NCI-H1436 (cell line): Measurements from ENCODE around the gene PREX1.

ENCODE experiments used
- DNase-seq: peaks from one replicate; lab custom pipeline; 2025; lab: John Stamatoyannopoulos, UW

Gene PREX1

GRCh38 chr20:48716541-48716940 is 111.3 kb downstream of the PREX1 start:
- DNase-seq, result no peak

GRCh38 chr20:48716086-48716485 is 111.7 kb downstream of the PREX1 start:
- DNase-seq, result no peak

- no peak for DNase-seq
Measured at GRCh38 chr20:48714764-48715163, 113.0 kb downstream of the PREX1 start.

GRCh38 chr20:48711696-48712464 is 115.9 kb downstream of the PREX1 start:
- no peak for DNase-seq

GRCh38 chr20:48711044-48711428 is 116.8 kb downstream of the PREX1 start:
- no peak for DNase-seq

- no peak for DNase-seq
Measured at GRCh38 chr20:48710341-48711043, 117.3 kb downstream of the PREX1 start.

- DNase-seq, result no peak
Measured at GRCh38 chr20:48709744-48710143, 118.1 kb downstream of the PREX1 start.

DNA sequence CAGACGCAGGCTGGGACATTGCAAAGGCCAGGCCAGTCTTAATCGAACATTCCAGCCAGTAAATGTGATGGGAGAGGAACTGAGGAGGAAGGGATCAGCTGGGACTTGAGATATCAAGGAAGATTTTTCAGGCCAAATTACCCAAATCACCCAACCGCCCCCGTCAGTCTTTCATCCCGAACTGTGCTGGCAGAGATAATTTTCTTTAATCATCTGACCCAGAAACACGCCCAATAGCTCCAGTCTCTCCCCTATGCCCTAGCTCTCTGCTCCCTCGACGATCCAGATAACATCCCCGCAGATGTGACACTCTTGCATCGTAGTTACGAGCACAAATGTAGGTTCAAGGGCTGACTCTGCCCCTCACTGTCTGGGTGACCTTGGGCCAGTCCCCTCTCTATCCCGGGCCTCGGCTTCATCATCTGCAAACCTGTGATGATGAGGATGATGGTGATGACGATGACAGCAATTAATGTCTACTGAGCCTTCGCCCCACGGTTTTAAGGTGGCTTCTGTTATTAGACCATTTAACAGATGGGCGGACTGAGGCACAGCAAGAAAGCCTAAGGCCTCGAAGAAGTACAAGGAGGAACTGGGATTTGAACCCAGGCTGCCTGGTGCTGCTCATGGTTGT is 118.6 kb downstream of the PREX1 start:
- DNase-seq, result no peak

DNA sequence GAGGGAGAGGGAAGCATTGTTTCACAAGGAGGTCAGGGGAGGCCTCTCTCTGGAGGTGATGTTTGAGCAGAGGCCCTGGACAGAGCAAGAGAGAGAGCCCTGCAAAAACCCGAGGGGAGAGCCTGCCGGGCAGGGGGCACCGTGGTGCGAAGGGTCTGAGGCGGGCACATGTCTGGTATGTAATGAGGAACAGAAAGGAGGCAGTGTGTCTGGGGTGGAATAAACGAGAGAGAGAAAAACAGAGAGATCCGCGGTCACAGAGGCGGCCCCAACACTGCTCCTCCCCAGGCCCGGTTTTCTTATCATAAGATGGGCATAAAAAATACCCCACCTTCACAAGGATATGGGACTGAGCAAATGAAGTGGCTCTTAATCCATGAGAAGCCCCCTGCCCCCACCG is 119.2 kb downstream of the PREX1 start:
- no peak for DNase-seq

DNA sequence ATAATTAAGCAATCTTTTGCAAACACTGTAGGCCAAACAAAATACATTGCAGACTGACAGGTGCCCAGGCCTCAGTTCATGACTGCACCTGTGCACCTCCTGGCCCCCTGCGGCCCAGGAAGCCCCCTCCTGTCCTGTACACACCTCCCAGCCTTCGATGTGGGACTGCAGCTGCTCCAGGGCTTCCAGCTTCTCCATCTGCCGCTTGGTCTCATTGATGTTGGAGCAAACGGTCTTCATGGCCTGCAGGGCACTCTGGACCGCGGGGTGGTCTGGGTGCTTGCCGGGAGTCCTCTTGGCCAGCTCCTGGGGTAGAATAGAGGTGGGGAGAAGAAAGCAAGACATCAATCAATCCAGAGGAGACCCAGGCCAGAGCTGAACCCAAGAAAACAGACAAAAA is 119.7 kb downstream of the PREX1 start:
- DNase-seq, result no peak

GRCh38 chr20:48706710-48707365 is 121.0 kb downstream of the PREX1 start:
- DNase-seq, result no peak

GRCh38 chr20:48706116-48706656 is 121.6 kb downstream of the PREX1 start:
- no peak for DNase-seq

DNA sequence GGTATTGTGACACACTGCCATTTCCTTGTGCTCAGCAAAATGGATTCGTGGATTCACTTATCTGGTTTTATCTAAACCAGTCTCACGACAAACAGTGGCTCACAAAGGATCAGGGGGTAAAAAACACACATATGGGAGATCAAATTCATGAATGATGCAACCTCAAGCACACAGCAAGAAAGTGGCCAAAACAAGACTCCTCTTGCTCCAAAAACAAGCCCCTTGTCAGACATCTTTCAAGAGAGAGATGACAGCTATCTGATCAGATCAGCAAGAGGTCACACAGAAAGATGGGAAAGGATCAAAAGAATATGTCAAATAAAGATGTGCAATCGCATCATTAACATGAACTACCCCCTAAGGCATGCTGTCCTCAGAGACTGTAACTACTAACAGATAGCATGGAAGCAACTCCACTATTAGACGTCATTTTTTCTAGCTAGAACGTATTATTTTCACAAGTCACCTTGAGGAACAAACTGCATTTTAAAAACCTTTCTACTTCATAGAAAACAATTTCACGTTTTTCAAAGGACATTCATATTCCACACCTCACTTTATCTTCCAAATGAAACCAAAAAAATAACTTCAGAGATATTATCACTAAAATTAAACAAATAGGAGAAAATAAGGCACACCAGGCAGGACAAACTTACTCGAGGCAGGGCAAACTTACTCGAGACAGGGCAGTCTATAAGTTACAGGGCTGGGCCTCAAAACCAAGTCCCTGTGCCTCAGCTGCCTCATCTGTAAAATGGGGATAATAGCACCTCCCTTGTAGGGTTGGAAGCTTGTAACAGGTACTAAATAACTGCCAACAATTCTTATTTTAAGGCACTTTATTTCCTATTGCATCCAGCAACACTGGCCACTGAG is 122.3 kb downstream of the PREX1 start:
- DNase-seq, result no peak

DNA sequence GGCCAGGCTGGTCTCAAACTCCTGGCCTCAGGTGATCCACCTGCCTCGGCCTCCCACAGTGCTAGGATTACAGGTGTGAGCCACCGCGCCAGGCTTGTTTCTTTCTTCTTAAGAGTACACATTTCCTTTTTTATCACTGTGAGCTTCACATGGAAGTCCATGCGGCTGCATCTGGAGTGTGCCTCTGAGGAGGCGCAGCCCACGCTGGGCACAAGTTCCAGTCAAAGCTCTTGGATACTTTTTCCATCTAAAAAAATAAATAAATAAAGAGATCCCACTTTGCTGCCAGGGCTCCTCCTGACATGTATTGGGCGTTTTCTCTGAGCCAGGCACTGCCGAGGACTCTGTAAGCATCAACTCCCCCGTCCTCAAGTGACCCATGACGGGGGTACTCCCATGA is 123.0 kb downstream of the PREX1 start:
- DNase-seq, result no peak

DNA sequence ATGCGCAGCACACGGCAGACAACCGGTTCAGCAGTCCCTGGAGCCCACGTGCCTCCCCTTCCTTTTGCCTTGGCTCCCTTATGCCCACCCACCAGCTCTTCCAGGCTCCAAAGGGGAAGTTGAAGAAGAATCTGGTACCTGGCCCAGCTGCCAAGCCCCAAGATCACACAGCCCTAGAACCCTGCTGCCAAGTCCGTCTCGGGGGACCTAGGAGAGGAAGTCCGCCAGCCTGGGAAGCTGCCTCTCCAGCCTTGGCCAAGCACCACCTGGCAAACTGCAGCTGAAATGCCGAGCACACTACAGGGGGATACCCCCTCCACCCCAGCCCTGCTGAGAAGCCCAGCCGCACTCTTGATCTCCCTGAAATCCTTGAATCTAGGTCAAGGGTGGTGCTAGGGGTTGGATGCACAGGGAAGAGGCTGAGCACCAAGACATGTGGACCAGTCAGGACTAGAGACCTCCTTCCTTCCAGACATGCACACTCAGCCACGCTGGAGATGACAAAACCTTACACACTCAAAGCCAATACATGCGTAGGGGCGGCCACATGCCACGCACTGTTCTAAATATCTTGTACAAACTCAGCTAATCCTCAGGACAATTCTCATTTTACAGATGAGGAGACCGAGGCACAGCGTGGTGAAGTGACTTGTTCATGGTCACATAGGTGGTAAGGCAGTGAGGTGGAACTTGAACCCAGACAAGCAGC is 124.1 kb downstream of the PREX1 start:
- DNase-seq, result no peak

DNA sequence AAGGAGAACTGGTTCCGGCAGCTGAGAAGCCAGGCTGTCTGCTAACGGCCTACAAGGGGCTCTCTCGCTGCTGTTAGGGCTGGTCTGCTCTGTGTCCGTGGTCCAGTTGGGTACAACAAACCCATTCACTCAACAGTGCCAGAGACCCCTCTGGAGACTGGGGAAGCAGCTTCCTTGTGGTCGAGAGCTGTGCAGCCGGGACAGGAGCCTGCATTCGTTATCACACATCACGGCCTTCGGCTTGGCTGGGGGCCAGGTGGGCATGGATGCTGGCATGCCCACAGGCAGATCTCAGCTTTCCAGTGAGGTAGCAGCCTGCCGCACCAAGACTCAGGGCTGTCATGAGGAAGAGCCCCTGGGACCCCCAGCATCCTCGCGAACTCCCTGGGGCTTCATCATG is 124.7 kb downstream of the PREX1 start:
- no peak for DNase-seq

DNA sequence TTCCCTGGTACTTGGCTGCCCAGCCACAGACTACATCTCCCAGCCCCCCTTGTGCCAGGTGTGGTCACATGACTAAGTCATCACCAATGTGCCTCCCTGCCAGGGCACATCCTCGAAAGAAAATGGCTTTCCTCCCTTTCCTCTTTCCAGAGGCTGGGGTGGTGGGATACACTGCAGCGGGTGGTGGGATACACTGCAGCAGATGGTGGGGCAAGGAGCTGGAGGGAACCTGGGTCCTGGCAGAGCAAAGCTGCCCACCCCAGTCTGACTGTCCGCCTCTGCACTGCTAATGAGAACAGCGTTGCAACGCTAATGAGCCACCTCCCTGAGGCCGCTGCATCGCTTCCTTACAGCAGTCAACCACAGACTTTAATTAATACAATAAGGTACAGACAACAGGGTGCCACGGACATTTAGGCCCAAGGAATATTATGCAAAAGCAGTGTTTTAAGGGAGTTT is 125.3 kb downstream of the PREX1 start:
- no peak for DNase-seq

GRCh38 chr20:48701702-48702101 is 126.1 kb downstream of the PREX1 start:
- no peak for DNase-seq

- DNase-seq, result no peak
Measured at GRCh38 chr20:48698507-48699267, 129.1 kb downstream of the PREX1 start.
